Thymus (tissue), 11 donors: ENCODE measurements around the gene RPAP2. TPM values are rescaled to one million over a fixed set of nuclear protein-coding genes. Genes with fewer than 3 reads are reported as not detected.
"Not testable (repeated sequence)": the region's sequence is repeated elsewhere in the genome, so short reads cannot be mapped to it uniquely, and the experiment has no call there.

Experiments used
- DNase-seq, 9 donors: peaks; one replicate each; pipeline ENCODE4 v3.0.0-alpha.2; 2013; ENCODE audit warnings: low spot score in 9 of 9, low read depth in 6 of 9, missing footprints in 1 of 9
- H3K27ac ChIP-seq, 2 donors: one replicate each; pipeline ENCODE4 v1.5.1; 2013; ENCODE audit warnings: control low read depth in 1 of 2, low read depth in 1 of 2, low read length in 1 of 2, mild to moderate bottlenecking in 1 of 2, moderate library complexity in 1 of 2
- H3K27me3 ChIP-seq, 2 donors: one replicate each; pipeline ENCODE4 v1.5.1; 2013; ENCODE audit warnings: low read length in 1 of 2; ENCODE audit not compliant: control insufficient read depth in 2 of 2, insufficient read depth in 1 of 2
- H3K36me3 ChIP-seq, 2 donors: one replicate each; pipeline ENCODE4 v1.5.1; 2013; ENCODE audit warnings: low read length in 1 of 2, mild to moderate bottlenecking in 1 of 2, moderate library complexity in 1 of 2; ENCODE audit not compliant: control insufficient read depth in 2 of 2, insufficient read depth in 2 of 2
- H3K4me1 ChIP-seq, 2 donors: one replicate each; pipeline ENCODE4 v1.5.1; 2013; ENCODE audit warnings: low read length in 2 of 2; ENCODE audit not compliant: control insufficient read depth in 2 of 2, insufficient read depth in 2 of 2
- H3K4me3 ChIP-seq, 2 donors: one replicate each; pipeline ENCODE4 v1.5.1; 2013; ENCODE audit warnings: low read length in 2 of 2, control low read depth in 1 of 2, mild to moderate bottlenecking in 1 of 2
- H3K9me3 ChIP-seq, 2 donors: one replicate each; pipeline ENCODE4 v1.5.1; 2013; ENCODE audit warnings: low read length in 1 of 2, mild to moderate bottlenecking in 1 of 2; ENCODE audit not compliant: control insufficient read depth in 2 of 2, insufficient read depth in 1 of 2
- WGBS: extraction: QIAGEN DNeasy Blood & Tissue Kit; methylation state at CpG from one replicate; pipeline ENCODE4 v1.1.7; 2013; 5-methylcytosine and 5-hydroxymethylcytosine counted together
- polyA plus RNA-seq: library from polyadenylated mRNA; stranded (reverse); fragments of 200-250 nt; gene quantifications from one replicate; pipeline ENCODE4 v1.2.3, GENCODE V29; 2013
- total RNA-seq: library from RNA; stranded (reverse); fragments of 120-200 nt; gene quantifications from one replicate; pipeline ENCODE4 v1.2.4, GENCODE V29; 2013
- donor health status: healthy.

Gene RPAP2
- total and polyA plus RNA-seq, 2 donors, result 12.2 to 38.2 TPM

DNA sequence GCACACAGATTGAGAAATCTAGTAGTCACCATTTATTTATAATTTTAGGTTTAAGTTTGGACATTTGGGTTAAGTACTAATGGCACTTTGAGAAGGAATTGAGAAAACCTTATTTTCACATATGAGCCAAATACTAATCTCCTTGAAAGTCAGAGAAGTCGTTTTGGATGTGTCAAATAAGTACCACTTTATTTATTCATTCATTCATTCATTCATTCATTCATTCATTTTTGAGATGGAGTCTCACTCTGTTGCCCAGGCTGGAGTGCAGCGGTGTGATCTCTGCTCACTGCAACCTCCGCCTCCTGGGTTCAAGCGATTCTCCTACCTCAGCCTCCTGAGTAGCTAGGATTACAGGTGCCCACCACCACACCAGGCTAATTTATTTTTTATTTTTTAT lies 79.1 kb downstream of the RPAP2 start:
- not testable (repeated sequence) for H3K27ac ChIP-seq, H3K4me3 ChIP-seq, H3K36me3 ChIP-seq, DNase-seq, H3K4me1 ChIP-seq, H3K27me3 ChIP-seq, H3K9me3 ChIP-seq
- over 99% methylated on average over 4 of the region's 4 CpGs for WGBS

DNA sequence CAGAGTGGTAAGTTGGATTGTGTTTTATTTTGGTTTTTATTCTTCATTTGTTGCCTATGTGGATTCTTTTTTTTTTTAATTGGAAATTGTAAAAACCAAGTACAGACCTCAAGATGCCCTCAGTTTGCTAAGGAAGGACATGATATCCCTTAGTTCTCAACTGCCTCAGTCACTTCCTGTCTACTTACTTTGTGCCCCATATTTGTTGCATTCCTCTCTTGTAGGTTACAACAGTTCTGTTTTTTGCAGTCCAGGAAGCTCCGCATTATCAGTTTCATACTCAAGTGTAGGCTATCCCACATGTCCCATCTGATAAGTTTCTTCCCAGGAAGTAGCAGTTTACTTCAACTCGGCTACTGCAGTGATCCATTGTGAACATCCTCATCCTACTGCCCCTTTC lies 82.0 kb downstream of the RPAP2 start:
- WGBS, result over 99% methylated on average over 2 of the region's 2 CpGs
- no peak for DNase-seq
- no peak overlapping the region for H3K27ac ChIP-seq
- H3K4me1 ChIP-seq, result peaks cover 0 to 2% of the 10 kb centered on the region in 2 donors
- peaks cover 2 to 5% of the 10 kb centered on the region in 2 donors for H3K36me3 ChIP-seq
- no peaks in the 10 kb centered on the region for H3K9me3 ChIP-seq
- no peak overlapping the region for H3K4me3 ChIP-seq
- H3K27me3 ChIP-seq, result no peaks in the 10 kb centered on the region

DNA sequence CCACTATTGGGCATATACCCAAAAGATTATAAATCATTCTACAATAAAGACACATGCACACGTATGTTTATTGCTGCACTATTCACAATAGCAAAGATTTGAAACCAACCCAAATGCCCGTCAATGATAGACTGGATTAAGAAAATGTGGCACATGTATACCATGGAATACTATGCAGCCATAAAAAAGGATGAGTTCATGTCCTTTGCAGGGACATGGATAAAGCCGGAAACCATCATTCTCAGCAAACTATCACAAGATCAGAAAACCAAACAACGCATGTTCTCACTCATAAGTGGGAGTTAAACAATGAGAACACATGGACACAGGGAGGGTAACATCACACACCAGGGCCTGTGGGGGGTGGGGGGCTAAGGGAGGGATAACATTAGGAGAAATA lies 95.1 kb downstream of the RPAP2 start:
- 98% methylated on average over 4 of the region's 4 CpGs for WGBS
- not testable (repeated sequence) for H3K4me3 ChIP-seq

DNA sequence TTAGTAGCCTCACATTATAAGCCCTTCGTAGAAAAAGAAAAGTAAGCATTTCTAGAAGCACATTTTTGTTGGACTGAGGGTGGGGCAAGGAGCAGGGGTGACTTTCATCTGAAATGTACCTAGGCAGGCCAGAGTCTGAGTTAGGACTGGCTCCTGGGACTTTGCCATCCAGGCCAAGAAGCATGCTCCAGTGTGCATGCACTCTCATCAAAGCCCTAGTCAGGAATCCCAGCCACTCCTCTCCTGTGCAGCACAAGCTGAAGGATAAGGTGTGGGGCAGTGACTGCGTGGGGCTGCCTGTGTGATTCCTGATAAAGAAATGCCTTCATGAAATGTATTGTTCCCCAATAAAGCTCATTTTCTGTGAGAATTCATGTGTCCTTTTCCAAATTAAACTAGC lies 99.7 kb downstream of the RPAP2 start:
- WGBS, result 100% methylated on average over 2 of the region's 2 CpGs
- peaks cover under 1 to 10% of the 10 kb centered on the region in 2 donors for H3K9me3 ChIP-seq
- no peaks in the 10 kb centered on the region for H3K27me3 ChIP-seq
- no peak overlapping the region for H3K4me3 ChIP-seq
- peaks cover 0 to 5% of the 10 kb centered on the region in 2 donors for H3K4me1 ChIP-seq
- DNase-seq, result no peak
- H3K27ac ChIP-seq, result no peak overlapping the region
- H3K36me3 ChIP-seq, result no peaks in the 10 kb centered on the region

More for the DNA sequence above, 95.1 kb downstream of the RPAP2 start:
- H3K36me3 ChIP-seq, H3K27me3 ChIP-seq, DNase-seq, H3K4me1 ChIP-seq, H3K9me3 ChIP-seq, H3K27ac ChIP-seq: not testable (repeated sequence)

DNA sequence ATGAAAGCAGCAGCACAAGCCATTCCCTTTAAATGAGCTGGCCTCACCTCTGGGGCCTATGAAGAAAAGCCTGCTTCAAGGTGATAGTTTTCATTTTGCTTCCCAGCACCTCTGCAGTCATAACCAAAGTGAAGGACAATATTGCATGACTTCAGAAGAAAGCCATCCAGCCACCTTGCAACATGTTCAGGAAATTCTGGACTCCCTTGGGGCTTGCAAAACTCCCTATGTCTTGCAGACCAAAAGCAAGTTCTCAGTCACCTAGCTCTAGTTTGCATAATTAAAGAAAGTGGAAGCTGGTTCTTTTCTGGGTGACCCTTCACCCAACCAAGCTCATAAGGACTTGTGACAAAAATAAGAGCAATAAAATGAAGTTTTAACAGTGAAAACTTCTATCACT lies 100.2 kb downstream of the RPAP2 start:
- DNase-seq, result no peak
- Histone ChIP-seq H3K27ac (no peak overlapping the region), H3K4me3 (no peak overlapping the region), H3K9me3 (peaks cover 1 to 16% of the 10 kb centered on the region in 2 donors), H3K27me3 (no peaks in the 10 kb centered on the region), H3K36me3 (no peaks in the 10 kb centered on the region), H3K4me1 (peaks cover 0 to 5% of the 10 kb centered on the region in 2 donors)

DNA sequence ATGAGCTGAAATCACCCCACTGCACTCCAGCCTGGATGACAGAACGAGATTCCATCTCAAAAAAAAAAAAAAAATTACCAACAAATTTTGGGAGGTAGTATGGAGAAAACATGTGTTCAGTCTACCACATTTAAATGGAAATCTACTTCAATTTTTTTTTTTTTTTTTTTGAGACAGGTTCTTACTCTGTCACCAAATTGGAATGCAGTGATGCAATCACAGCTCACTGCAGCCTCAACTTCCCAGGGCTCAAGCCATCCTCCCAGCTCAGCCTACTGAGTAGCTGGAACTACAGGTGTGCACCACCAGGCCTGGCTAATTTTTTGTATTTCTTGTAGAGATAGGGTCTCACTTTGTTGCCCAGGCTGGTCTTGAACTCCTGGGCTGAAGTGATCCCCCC lies 105.8 kb downstream of the RPAP2 start:
- 100% methylated on average over 1 of the region's 1 CpG for WGBS
- no peak for DNase-seq
- peaks cover 1 to 27% of the 10 kb centered on the region in 2 donors for H3K9me3 ChIP-seq
- H3K4me1 ChIP-seq, result peaks cover 5 to 15% of the 10 kb centered on the region in 2 donors
- H3K27me3 ChIP-seq, result no peaks in the 10 kb centered on the region
- no peaks in the 10 kb centered on the region for H3K36me3 ChIP-seq
- no peak overlapping the region for H3K4me3 ChIP-seq
- H3K27ac ChIP-seq, result no peak overlapping the region

DNA sequence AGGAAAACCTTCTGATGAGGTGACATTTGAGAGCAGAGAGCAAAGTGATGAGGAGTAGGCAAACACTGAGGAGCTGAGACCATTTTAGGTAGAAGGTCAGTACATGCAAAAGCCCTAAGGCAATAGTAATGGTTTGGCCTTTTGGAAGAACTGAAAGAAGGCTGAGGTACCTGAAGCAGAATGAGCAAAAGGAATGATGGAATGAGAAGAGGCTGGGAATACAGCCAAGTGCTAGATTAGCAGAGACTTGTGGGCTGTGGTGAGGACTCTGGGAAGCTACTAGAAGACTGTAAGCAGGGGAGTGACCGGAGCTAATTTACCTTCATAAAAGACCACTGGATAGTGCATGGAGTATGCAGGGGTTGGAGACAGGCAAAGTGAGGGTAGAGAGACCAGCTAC lies 110.0 kb downstream of the RPAP2 start:
- no peak for DNase-seq
- WGBS, result 91% methylated on average over 1 of the region's 1 CpG
- H3K9me3 ChIP-seq, result peaks cover 0 to 14% of the 10 kb centered on the region in 2 donors

DNA sequence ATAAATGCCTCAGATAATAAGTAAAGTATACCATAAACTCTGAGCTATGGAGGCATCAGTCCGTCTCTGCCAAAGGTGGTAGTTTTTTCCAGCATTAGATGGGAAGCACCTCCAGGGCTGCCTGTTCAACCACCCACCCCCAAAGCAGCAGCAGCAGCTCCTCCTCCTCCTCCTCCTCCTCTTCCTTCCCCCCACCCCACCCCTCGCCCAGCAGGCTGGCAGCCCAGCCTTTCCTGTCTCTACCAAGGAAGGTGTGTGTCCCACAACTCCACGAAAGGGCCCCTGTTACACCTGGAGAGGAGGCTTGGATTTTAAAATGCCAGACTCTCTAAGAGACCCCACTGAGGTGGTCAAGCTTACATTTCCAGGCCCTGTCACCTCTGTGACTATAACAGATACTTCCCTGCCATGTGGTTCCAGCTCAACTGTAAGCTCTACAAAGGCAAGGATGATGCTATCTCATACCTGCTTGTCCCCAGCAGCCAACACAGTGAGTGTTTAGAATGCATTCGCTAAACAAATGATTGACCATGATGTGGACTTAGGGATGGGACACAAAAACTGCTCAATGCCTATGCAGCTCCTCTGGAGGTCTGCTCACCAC lies 111.2 kb downstream of the RPAP2 start:
- Histone ChIP-seq H3K4me3 (peak overlapping the region in 1 of 2 donors; percentile 0), H3K9me3 (peaks cover 0 to 6% of the 10 kb centered on the region in 2 donors), H3K27ac (peak overlapping the region; percentile 53 to 89), H3K36me3 (no peaks in the 10 kb centered on the region), H3K27me3 (no peaks in the 10 kb centered on the region), H3K4me1 (peaks cover 28 to 38% of the 10 kb centered on the region in 2 donors)
- DNase-seq, result peak in 8 of 9 donors; percentile 17 to 66 (median 38)
- 46% methylated on average over 4 of the region's 4 CpGs for WGBS

More for the DNA sequence above, 110.0 kb downstream of the RPAP2 start:
- H3K4me3 ChIP-seq, result no peak overlapping the region
- no peaks in the 10 kb centered on the region for H3K36me3 ChIP-seq
- no peak overlapping the region for H3K27ac ChIP-seq
- H3K27me3 ChIP-seq, result no peaks in the 10 kb centered on the region
- peaks cover 28 to 38% of the 10 kb centered on the region in 2 donors for H3K4me1 ChIP-seq

DNA sequence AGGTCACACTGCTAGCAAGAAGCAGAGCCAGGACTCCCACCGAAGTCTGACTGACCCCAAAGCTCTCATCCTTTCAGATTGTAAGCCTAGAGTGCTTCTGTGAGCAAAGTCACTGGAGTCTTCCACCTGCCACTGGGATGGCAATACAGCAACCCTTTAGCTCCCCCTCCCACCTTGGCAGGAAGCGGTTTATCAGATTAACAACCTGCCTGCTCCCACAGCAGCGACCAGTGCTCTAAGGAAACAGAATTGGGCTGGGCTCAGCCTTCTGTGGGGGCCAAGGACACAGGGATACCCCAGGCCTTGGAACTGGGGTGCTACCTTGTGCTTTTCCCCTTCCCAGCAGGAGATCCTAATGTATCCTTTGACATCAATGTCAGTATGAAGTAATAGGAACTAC lies 111.8 kb downstream of the RPAP2 start:
- H3K4me1 ChIP-seq, result peaks cover 28 to 38% of the 10 kb centered on the region in 2 donors
- H3K27me3 ChIP-seq, result no peaks in the 10 kb centered on the region
- no peaks in the 10 kb centered on the region for H3K36me3 ChIP-seq
- H3K4me3 ChIP-seq, result peak overlapping the region in 1 of 2 donors; percentile 0
- WGBS, result 3% methylated on average over 3 of the region's 3 CpGs
- H3K27ac ChIP-seq, result peak overlapping the region; percentile 25 to 89
- H3K9me3 ChIP-seq, result peaks cover 0 to 4% of the 10 kb centered on the region in 2 donors
- peak; percentile 51 to 89 (median 67) for DNase-seq
